Karpas-422 (cell line): ENCODE results near the gene SUPT20HL1. TPM values are rescaled to one million over a fixed set of nuclear protein-coding genes. Genes with fewer than 3 reads are reported as not detected.
"Not testable (repeated sequence)": the region's sequence is repeated elsewhere in the genome, so short reads cannot be mapped to it uniquely, and the experiment has no call there.

ENCODE experiments used
- DNase-seq: peaks from one replicate; pipeline ENCODE4 v3.0.0-alpha.2; 2015
- H2AFZ ChIP-seq: fragments of 200-600 bp; sonication (generic); 2 replicates; pipeline ENCODE4 v1.6.1; 2014; ENCODE audit warnings: antibody characterized with exemption, low read length, mixed read lengths
- H3K27ac ChIP-seq: fragments of 200-600 bp; sonication (generic); 2 replicates; pipeline ENCODE4 v1.5.1; 2014; ENCODE audit warnings: mild to moderate bottlenecking, low read length, moderate library complexity
- H3K27me3 ChIP-seq: fragments of 200-600 bp; sonication (generic); 2 replicates; pipeline ENCODE4 v1.6.1; 2014; ENCODE audit warnings: low read length, mixed read lengths
- H3K36me3 ChIP-seq: fragments of 200-600 bp; sonication (generic); 2 replicates; pipeline ENCODE4 v1.6.1; 2014; ENCODE audit warnings: low read length, mixed read lengths; ENCODE audit not compliant: insufficient read depth
- H3K4me1 ChIP-seq: fragments of 200-600 bp; sonication (generic); 2 replicates; pipeline ENCODE4 v1.6.1; 2014; ENCODE audit warnings: mild to moderate bottlenecking, low read length, mixed read lengths
- H3K4me2 ChIP-seq: fragments of 200-600 bp; sonication (generic); 2 replicates; pipeline ENCODE4 v1.6.1; 2014; ENCODE audit warnings: low read length, low read depth, mild to moderate bottlenecking; ENCODE audit not compliant: poor library complexity, severe bottlenecking
- H3K4me3 ChIP-seq: fragments of 200-600 bp; sonication (generic); 2 replicates; pipeline ENCODE4 v1.5.1; 2014; ENCODE audit warnings: mild to moderate bottlenecking, antibody characterized with exemption, low read length, mixed read lengths
- H3K79me2 ChIP-seq: fragments of 200-600 bp; sonication (generic); 2 replicates; pipeline ENCODE4 v1.6.1; 2014; ENCODE audit warnings: mild to moderate bottlenecking, low read length, mixed read lengths
- H3K9ac ChIP-seq: fragments of 200-600 bp; sonication (generic); 2 replicates; pipeline ENCODE4 v1.6.0; 2014; ENCODE audit warnings: low read length
- H3K9me2 ChIP-seq: fragments of 200-600 bp; sonication (generic), shearing (Covaris generic); replicated peaks from 2 replicates; pipeline ENCODE4 v1.6.0; 2014; ENCODE audit warnings: mild to moderate bottlenecking, low read length, moderate library complexity; ENCODE audit not compliant: insufficient read depth
- H3K9me3 ChIP-seq: fragments of 300-700, 200-600 bp; sonication (generic); 2 replicates; pipeline ENCODE4 v1.6.1; 2014; ENCODE audit warnings: low read length, mixed read lengths
- H4K20me1 ChIP-seq: fragments of 200-600 bp; sonication (generic); 2 replicates; pipeline ENCODE4 v1.6.1; 2014; ENCODE audit warnings: mild to moderate bottlenecking, antibody characterized with exemption, low read length, low read depth; ENCODE audit not compliant: insufficient read depth
- total RNA-seq: library from RNA; depleted of rRNA; stranded (reverse); fragments of >200 nt; shearing (Covaris generic); gene quantifications from 2 replicates; pipeline ENCODE4 v1.2.3, GENCODE V29; 2014; ENCODE audit warnings: low replicate concordance

Gene SUPT20HL1
- total RNA-seq, 1 experiment from 2014 or later: not detected

- Histone ChIP-seq H3K9me3 (no peaks in the 10 kb centered on the region), H2AFZ (no peak overlapping the region), H3K9ac (no peak overlapping the region), H3K27me3 (no peaks in the 10 kb centered on the region), H4K20me1 (no peaks in the 10 kb centered on the region), H3K36me3 (no peaks in the 10 kb centered on the region), H3K4me2 (no peak overlapping the region), H3K4me1 (no peaks in the 10 kb centered on the region), H3K27ac (no peak overlapping the region), H3K9me2 (no peaks in the 10 kb centered on the region), H3K4me3 (no peak overlapping the region), H3K79me2 (no peaks in the 10 kb centered on the region)
- DNase-seq: no peak
Observed at GRCh38 chrX:24347881-24348280, 12.6 kb upstream of the SUPT20HL1 start.

- H3K9me3 ChIP-seq: no peaks in the 10 kb centered on the region
- H3K9ac ChIP-seq: no peak overlapping the region
Observed at GRCh38 chrX:24350217-24350616, 10.2 kb upstream of the SUPT20HL1 start.

GRCh38 chrX:24355095-24355494 lies 5.3 kb upstream of the SUPT20HL1 start:
- H3K4me2 ChIP-seq: no peak overlapping the region
- no peaks in the 10 kb centered on the region for H3K79me2 ChIP-seq
- H3K36me3 ChIP-seq: no peaks in the 10 kb centered on the region
- H3K27ac ChIP-seq: no peak overlapping the region
- no peak overlapping the region for H3K4me3 ChIP-seq
- no peak for DNase-seq
- no peak overlapping the region for H3K9ac ChIP-seq
- H2AFZ ChIP-seq: no peak overlapping the region
- no peaks in the 10 kb centered on the region for H4K20me1 ChIP-seq
- H3K4me1 ChIP-seq: no peaks in the 10 kb centered on the region
- no peaks in the 10 kb centered on the region for H3K27me3 ChIP-seq
- H3K9me2 ChIP-seq: no peaks in the 10 kb centered on the region
- no peaks in the 10 kb centered on the region for H3K9me3 ChIP-seq

More at GRCh38 chrX:24350217-24350616, 10.2 kb upstream of the SUPT20HL1 start:
- Histone ChIP-seq H3K27me3 (no peaks in the 10 kb centered on the region), H3K79me2 (no peaks in the 10 kb centered on the region), H4K20me1 (no peaks in the 10 kb centered on the region), H3K9me2 (no peaks in the 10 kb centered on the region), H3K27ac (no peak overlapping the region), H3K4me1 (no peaks in the 10 kb centered on the region), H2AFZ (no peak overlapping the region), H3K4me3 (no peak overlapping the region), H3K4me2 (no peak overlapping the region), H3K36me3 (no peaks in the 10 kb centered on the region)
- no peak for DNase-seq

GRCh38 chrX:24357106-24357505 lies 3.3 kb upstream of the SUPT20HL1 start:
- no peak overlapping the region for H3K9ac ChIP-seq
- DNase-seq: no peak
- no peak overlapping the region for H3K27ac ChIP-seq
- no peak overlapping the region for H2AFZ ChIP-seq
- H3K79me2 ChIP-seq: no peaks in the 10 kb centered on the region
- H3K4me3 ChIP-seq: no peak overlapping the region
- H3K4me1 ChIP-seq: no peaks in the 10 kb centered on the region
- H3K36me3 ChIP-seq: no peaks in the 10 kb centered on the region
- no peaks in the 10 kb centered on the region for H4K20me1 ChIP-seq
- H3K27me3 ChIP-seq: no peaks in the 10 kb centered on the region
- H3K9me2 ChIP-seq: no peaks in the 10 kb centered on the region
- H3K4me2 ChIP-seq: no peak overlapping the region
- H3K9me3 ChIP-seq: no peaks in the 10 kb centered on the region

- H3K36me3 ChIP-seq, H3K9me2 ChIP-seq, H3K4me3 ChIP-seq, H3K9ac ChIP-seq, H3K4me1 ChIP-seq, DNase-seq, H3K79me2 ChIP-seq, H3K9me3 ChIP-seq, H3K27me3 ChIP-seq, H4K20me1 ChIP-seq, H2AFZ ChIP-seq, H3K4me2 ChIP-seq, H3K27ac ChIP-seq: not testable (repeated sequence)
Observed at GRCh38 chrX:24362089-24362745, 1.8 kb downstream of the SUPT20HL1 start.

- not testable (repeated sequence) for H3K4me3 ChIP-seq, H3K9ac ChIP-seq, H2AFZ ChIP-seq, H3K4me1 ChIP-seq, H3K27ac ChIP-seq, H3K9me3 ChIP-seq, H3K9me2 ChIP-seq, H3K36me3 ChIP-seq, H4K20me1 ChIP-seq, H3K27me3 ChIP-seq, H3K4me2 ChIP-seq, DNase-seq, H3K79me2 ChIP-seq
Observed at GRCh38 chrX:24363432-24364181, 3.2 kb downstream of the SUPT20HL1 start.

- no peak overlapping the region for H3K4me2 ChIP-seq
- H3K4me3 ChIP-seq: no peak overlapping the region
- DNase-seq: no peak
- H3K9ac ChIP-seq: no peak overlapping the region
- H3K27me3 ChIP-seq: no peaks in the 10 kb centered on the region
- H3K79me2 ChIP-seq: no peaks in the 10 kb centered on the region
- no peaks in the 10 kb centered on the region for H3K36me3 ChIP-seq
- no peaks in the 10 kb centered on the region for H3K4me1 ChIP-seq
- H2AFZ ChIP-seq: no peak overlapping the region
- H4K20me1 ChIP-seq: no peaks in the 10 kb centered on the region
- no peaks in the 10 kb centered on the region for H3K9me2 ChIP-seq
- no peaks in the 10 kb centered on the region for H3K9me3 ChIP-seq
- no peak overlapping the region for H3K27ac ChIP-seq
Observed at GRCh38 chrX:24364326-24364725, 3.9 kb downstream of the SUPT20HL1 start.

GRCh38 chrX:24364851-24365538 lies 4.6 kb downstream of the SUPT20HL1 start:
- no peak overlapping the region for H3K27ac ChIP-seq
- no peaks in the 10 kb centered on the region for H3K27me3 ChIP-seq
- no peak for DNase-seq
- H3K79me2 ChIP-seq: no peaks in the 10 kb centered on the region
- H3K9me2 ChIP-seq: no peaks in the 10 kb centered on the region
- no peak overlapping the region for H3K4me2 ChIP-seq
- no peak overlapping the region for H3K4me3 ChIP-seq
- no peaks in the 10 kb centered on the region for H4K20me1 ChIP-seq
- no peak overlapping the region for H3K9ac ChIP-seq
- H3K36me3 ChIP-seq: no peaks in the 10 kb centered on the region
- no peak overlapping the region for H2AFZ ChIP-seq
- H3K9me3 ChIP-seq: no peaks in the 10 kb centered on the region
- no peaks in the 10 kb centered on the region for H3K4me1 ChIP-seq
